ENCODE results near the gene CDC73. TPM values are rescaled to one million over a fixed set of nuclear protein-coding genes. Genes with fewer than 3 reads are reported as not detected.

CDC73 gene
- total RNA-seq, 1 experiment from 2014 or later, result 63.2 TPM

MicroRNA genes within 50 kb of the gene (microRNA counts, 767-probe panel; counts per million panel counts)
- microRNA hsa-miR-1278, result not detected

Small RNA genes within 50 kb of the gene (microRNA-seq; reads per million reads assigned to microRNA genes)
- gene MIR1278 (ENCODE audit: borderline number of aligned reads), result not detected

Other genes starting within 250 kb of the CDC73 start
- gene UCHL5, start 62.7 kb upstream of the CDC73 start, total RNA-seq (2021; ENCODE audit: unreplicated experiment), result 75.8 TPM
- 69.5 TPM for gene RO60, start 62.4 kb upstream of the CDC73 start, total RNA-seq (2021; ENCODE audit: unreplicated experiment)
- gene GLRX2, start 16.6 kb upstream of the CDC73 start, total RNA-seq (2021; ENCODE audit: unreplicated experiment), result 30.6 TPM
- 0.15 TPM for gene B3GALT2, start 64.6 kb downstream of the CDC73 start, total RNA-seq (2021; ENCODE audit: unreplicated experiment)

Measured in HCT116 (cell line).